ENCODE data around the gene CTPS1. TPM values are rescaled to one million over a fixed set of nuclear protein-coding genes. Genes with fewer than 3 reads are reported as not detected.

CTPS1 gene
- total and polyA plus RNA-seq, 2 experiments from 2014 or later: 31.8 to 93.9 TPM

- TF ChIP-seq REST (IDR thresholded peaks at IDR 0.05; ENCODE audit: unreplicated experiment): no peak
- no peak for TF ChIP-seq CREB1 (CRISPR knock-in tag; IDR thresholded peaks at IDR 0.05; ENCODE audit: low read depth)
Observed at GRCh38 chr1:40983286-40983685, 3.8 kb downstream of the CTPS1 start (continued).

DNA sequence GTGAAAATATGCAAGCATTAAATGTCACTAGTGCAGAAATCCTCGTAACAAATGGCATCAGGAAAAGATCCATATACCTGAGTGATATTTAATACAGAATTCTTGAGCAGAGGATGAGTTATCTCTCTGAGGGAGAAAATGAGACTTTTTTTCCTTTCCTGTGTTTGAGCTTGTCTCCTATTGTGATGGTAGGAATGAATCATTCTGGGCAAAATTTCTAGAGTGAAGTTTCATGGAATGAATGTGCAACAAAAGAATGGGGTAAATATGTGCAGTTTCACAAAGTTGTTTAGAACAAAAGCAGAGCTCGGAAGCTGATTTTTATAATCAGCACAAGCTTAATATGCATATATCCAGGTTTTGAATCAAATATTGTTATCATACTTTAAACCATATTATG is 4.6 kb downstream of the CTPS1 start:
- DNase-seq (ENCODE audit: low spot score) (no peak), ATAC-seq (no peak)
- H3K4me2 ChIP-seq: no peak overlapping the region
- peaks cover 60% of the 10 kb centered on the region for H3K79me2 ChIP-seq (replicated peaks; ENCODE audit: insufficient read depth)
- no peak overlapping the region for H3K4me3 ChIP-seq
- no peak overlapping the region for H3K27ac ChIP-seq (ENCODE audit: low read depth)
- peaks cover 52% of the 10 kb centered on the region for H3K36me3 ChIP-seq (ENCODE audit: insufficient read depth)
- no peaks in the 10 kb centered on the region for H3K9me3 Mint-ChIP-seq
- no peaks in the 10 kb centered on the region for H3K27me3 ChIP-seq (ENCODE audit: insufficient read depth)
- H4K20me1 ChIP-seq (replicated peaks; ENCODE audit: insufficient read depth): peaks cover 33% of the 10 kb centered on the region
- peaks cover 18% of the 10 kb centered on the region for H3K4me1 Mint-ChIP-seq
- H2AFZ ChIP-seq: no peak overlapping the region
- H3F3A ChIP-seq (replicated peaks; ENCODE audit: low read depth): 0 out of 2 replicates have a peak, but pooled peaks cover 3% of the 10 kb centered on the region
- peaks cover 19% of the 10 kb centered on the region for H3K4me1 ChIP-seq (ENCODE audit: insufficient read depth)
- H3K9me2 ChIP-seq (ENCODE audit: insufficient read depth): no peaks in the 10 kb centered on the region
- H3K27ac Mint-ChIP-seq: no peak overlapping the region
- H3K27me3 Mint-ChIP-seq (ENCODE audit: insufficient read depth, low read depth, poor library complexity): peaks cover 8% of the 10 kb centered on the region
- H3K4me3 Mint-ChIP-seq: no peak overlapping the region
- H3K36me3 Mint-ChIP-seq (ENCODE audit: low read depth): peaks cover 69% of the 10 kb centered on the region
- TF ChIP-seq ZNF114 (CRISPR knock-in tag; IDR thresholded peaks at IDR 0.05): no peak
- TF ChIP-seq, protein P1, sequence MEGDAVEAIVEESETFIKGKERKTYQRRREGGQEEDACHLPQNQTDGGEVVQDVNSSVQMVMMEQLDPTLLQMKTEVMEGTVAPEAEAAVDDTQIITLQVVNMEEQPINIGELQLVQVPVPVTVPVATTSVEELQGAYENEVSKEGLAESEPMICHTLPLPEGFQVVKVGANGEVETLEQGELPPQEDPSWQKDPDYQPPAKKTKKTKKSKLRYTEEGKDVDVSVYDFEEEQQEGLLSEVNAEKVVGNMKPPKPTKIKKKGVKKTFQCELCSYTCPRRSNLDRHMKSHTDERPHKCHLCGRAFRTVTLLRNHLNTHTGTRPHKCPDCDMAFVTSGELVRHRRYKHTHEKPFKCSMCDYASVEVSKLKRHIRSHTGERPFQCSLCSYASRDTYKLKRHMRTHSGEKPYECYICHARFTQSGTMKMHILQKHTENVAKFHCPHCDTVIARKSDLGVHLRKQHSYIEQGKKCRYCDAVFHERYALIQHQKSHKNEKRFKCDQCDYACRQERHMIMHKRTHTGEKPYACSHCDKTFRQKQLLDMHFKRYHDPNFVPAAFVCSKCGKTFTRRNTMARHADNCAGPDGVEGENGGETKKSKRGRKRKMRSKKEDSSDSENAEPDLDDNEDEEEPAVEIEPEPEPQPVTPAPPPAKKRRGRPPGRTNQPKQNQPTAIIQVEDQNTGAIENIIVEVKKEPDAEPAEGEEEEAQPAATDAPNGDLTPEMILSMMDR (conservative IDR thresholded peaks at IDR 0.05; ENCODE audit: low read depth in 2 of 2): no peak
- TF ChIP-seq POLR2AphosphoS5 (IDR thresholded peaks at IDR 0.05; ENCODE audit: low read depth): no peak
- no peak for TF ChIP-seq REST (IDR thresholded peaks at IDR 0.05; ENCODE audit: unreplicated experiment)
- TF ChIP-seq, protein P2, sequence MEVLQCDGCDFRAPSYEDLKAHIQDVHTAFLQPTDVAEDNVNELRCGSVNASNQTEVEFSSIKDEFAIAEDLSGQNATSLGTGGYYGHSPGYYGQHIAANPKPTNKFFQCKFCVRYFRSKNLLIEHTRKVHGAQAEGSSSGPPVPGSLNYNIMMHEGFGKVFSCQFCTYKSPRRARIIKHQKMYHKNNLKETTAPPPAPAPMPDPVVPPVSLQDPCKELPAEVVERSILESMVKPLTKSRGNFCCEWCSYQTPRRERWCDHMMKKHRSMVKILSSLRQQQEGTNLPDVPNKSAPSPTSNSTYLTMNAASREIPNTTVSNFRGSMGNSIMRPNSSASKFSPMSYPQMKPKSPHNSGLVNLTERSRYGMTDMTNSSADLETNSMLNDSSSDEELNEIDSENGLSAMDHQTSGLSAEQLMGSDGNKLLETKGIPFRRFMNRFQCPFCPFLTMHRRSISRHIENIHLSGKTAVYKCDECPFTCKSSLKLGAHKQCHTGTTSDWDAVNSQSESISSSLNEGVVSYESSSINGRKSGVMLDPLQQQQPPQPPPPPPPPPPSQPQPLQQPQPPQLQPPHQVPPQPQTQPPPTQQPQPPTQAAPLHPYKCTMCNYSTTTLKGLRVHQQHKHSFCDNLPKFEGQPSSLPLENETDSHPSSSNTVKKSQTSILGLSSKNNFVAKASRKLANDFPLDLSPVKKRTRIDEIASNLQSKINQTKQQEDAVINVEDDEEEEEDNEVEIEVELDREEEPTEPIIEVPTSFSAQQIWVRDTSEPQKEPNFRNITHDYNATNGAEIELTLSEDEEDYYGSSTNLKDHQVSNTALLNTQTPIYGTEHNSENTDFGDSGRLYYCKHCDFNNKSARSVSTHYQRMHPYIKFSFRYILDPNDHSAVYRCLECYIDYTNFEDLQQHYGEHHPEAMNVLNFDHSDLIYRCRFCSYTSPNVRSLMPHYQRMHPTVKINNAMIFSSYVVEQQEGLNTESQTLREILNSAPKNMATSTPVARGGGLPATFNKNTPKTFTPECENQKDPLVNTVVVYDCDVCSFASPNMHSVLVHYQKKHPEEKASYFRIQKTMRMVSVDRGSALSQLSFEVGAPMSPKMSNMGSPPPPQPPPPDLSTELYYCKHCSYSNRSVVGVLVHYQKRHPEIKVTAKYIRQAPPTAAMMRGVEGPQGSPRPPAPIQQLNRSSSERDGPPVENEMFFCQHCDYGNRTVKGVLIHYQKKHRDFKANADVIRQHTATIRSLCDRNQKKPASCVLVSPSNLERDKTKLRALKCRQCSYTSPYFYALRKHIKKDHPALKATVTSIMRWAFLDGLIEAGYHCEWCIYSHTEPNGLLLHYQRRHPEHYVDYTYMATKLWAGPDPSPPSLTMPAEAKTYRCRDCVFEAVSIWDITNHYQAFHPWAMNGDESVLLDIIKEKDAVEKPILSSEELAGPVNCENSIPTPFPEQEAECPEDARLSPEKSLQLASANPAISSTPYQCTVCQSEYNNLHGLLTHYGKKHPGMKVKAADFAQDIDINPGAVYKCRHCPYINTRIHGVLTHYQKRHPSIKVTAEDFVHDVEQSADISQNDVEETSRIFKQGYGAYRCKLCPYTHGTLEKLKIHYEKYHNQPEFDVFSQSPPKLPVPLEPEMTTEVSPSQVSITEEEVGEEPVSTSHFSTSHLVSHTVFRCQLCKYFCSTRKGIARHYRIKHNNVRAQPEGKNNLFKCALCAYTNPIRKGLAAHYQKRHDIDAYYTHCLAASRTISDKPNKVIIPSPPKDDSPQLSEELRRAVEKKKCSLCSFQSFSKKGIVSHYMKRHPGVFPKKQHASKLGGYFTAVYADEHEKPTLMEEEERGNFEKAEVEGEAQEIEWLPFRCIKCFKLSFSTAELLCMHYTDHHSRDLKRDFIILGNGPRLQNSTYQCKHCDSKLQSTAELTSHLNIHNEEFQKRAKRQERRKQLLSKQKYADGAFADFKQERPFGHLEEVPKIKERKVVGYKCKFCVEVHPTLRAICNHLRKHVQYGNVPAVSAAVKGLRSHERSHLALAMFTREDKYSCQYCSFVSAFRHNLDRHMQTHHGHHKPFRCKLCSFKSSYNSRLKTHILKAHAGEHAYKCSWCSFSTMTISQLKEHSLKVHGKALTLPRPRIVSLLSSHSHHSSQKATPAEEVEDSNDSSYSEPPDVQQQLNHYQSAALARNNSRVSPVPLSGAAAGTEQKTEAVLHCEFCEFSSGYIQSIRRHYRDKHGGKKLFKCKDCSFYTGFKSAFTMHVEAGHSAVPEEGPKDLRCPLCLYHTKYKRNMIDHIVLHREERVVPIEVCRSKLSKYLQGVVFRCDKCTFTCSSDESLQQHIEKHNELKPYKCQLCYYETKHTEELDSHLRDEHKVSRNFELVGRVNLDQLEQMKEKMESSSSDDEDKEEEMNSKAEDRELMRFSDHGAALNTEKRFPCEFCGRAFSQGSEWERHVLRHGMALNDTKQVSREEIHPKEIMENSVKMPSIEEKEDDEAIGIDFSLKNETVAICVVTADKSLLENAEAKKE (CRISPR knock-in tag; IDR thresholded peaks at IDR 0.05): no peak
- TF ChIP-seq, protein P3, sequence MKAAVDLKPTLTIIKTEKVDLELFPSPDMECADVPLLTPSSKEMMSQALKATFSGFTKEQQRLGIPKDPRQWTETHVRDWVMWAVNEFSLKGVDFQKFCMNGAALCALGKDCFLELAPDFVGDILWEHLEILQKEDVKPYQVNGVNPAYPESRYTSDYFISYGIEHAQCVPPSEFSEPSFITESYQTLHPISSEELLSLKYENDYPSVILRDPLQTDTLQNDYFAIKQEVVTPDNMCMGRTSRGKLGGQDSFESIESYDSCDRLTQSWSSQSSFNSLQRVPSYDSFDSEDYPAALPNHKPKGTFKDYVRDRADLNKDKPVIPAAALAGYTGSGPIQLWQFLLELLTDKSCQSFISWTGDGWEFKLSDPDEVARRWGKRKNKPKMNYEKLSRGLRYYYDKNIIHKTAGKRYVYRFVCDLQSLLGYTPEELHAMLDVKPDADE (IDR thresholded peaks at IDR 0.05): no peak
- TF ChIP-seq JUNB (IDR thresholded peaks at IDR 0.05; ENCODE audit: unreplicated experiment): no peak
- no peak for TF ChIP-seq ZNF331 (CRISPR knock-in tag; IDR thresholded peaks at IDR 0.05; ENCODE audit: low read depth)
